T-helper 2 cell (primary cell): Measurements from ENCODE around the gene PRPF31.
A peak's percentile ranks its signal among the peaks of the same experiment; 100 is the strongest.
"Not testable (repeated sequence)": the region's sequence is repeated elsewhere in the genome, so short reads cannot be mapped to it uniquely, and the experiment has no call there.

ENCODE experiments used
- DNase-seq, 5 experiments: peaks; one replicate each; pipeline versions ENCODE4 v3.0.0 to v3.0.0-alpha.2; 2012 to 2022
- total RNA-seq, 2 donors: gene quantifications; one replicate each; lab custom pipeline; 2026; lab: John Stamatoyannopoulos, UW

PRPF31 gene, protein sequence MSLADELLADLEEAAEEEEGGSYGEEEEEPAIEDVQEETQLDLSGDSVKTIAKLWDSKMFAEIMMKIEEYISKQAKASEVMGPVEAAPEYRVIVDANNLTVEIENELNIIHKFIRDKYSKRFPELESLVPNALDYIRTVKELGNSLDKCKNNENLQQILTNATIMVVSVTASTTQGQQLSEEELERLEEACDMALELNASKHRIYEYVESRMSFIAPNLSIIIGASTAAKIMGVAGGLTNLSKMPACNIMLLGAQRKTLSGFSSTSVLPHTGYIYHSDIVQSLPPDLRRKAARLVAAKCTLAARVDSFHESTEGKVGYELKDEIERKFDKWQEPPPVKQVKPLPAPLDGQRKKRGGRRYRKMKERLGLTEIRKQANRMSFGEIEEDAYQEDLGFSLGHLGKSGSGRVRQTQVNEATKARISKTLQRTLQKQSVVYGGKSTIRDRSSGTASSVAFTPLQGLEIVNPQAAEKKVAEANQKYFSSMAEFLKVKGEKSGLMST
- total RNA-seq: 53.0 to 55.9 reads per million in 2 donors

DNA sequence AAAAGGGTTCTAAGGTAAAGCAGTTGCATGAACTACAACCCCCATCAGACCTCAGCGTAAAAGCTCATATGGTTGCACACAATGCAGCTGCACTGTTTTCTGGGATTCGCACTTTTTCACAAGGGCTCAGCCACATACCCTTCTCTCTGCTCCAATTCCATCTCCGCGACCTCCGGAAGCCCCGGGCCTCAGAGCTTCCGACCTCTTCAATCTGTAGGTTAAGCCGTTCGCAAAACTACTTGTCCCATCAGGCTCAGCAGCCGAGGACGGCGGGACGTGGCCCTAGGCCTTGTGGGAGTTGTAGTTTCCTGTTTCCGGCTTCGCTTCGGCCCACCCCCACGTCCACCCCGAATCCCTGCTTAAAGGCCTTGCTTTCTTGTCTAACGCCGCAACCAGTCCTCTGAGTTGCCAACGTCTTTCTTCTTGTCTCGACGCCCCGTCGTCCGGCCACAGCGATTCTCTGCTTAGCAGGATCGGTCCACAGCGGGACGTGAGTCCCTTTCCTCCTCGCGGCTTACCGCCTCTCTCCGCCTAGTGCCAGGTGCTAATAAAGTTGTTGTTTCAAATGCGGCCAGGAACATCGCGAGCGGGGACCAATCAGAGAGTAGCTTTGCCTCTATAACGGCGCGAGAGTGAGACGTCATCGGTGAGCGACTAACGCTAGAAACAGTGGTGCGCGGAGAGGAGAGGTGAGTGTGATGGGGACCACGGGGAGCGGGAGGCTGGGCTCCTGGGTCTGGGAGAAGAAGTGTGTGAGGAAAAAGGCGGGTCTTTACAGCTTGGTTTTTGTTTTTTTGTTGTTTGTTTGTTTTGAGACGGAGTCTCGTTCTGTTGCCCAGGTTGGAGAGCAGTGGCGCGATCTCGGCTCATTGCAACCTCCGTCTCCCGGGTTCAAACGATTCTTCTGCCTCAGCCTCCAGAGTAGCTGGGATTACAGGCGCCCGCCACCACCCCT lies at the start of gene PRPF31, which contains the start of gene TFPT:
Gene PRPF31 (plus strand): TSS at position 646 of the 955 bp plus-strand sequence. CDS start 2,525 bp downstream, outside the sequence.
Gene TFPT (minus strand): TSS at position 549 of the 955 bp plus-strand sequence. CDS start 388 bp downstream, at position 161.
- peak; percentile 76 to 99 (median 94) for DNase-seq

DNA sequence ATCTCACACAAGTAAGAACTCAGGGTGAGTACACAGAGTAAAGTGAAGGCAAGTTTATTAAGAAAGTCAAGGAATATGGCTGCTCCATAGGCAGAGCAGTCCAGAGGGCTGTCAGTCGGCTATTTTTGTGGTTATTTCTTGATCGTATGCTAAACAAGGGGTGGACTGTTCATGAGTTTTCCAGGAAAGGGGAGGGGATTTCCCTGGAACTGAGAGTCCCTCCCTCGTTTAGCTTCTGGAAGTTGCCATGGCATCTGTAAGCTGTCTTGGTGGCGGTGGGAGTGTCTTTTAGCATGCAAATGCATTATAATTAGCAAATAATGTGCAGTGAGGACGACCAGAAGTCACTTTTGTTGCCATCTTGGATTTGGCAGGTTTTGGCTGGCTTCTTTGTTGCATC lies 46.1 kb upstream of the PRPF31 start:
- DNase-seq: no peak

DNA sequence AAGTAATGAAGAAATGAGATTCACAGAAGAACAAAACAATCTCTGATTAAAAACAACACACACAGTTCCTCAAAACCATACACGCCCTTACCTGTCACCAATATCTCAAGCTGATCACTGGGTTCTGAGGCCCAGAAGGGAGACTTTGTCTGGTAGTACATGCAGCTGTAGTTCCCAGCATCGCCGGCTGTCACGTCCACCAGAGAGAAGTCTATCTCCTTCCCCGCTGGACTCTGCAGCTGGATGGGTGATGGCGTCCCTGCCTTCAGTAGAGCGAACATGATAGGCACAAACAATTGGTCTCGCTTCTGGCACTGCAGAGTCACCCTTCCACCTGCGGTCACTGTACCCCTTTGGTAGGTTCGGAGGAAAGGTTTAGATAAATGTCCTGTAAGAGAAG lies 41.7 kb upstream of the PRPF31 start:
- no peak for DNase-seq

DNA sequence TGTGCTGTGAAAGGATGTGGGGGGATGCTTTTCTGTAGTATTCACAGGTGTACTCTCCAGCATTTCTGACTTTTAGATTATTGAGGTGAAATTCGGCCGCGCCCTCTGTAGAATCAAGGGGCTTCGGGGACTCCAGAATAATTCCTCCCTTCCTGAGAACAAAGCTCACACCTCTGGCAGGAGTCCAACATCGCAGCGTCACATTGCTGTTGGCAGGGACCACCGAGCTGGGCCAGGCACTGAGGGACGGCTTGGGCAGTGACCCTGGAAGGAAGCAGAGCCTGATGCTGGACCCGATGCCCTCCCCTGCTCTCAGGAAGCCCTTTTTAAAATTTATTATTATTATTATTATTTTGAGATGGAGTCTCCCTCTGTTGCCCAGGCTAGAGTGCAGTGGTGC lies 40.7 kb upstream of the PRPF31 start:
- DNase-seq: no peak

DNA sequence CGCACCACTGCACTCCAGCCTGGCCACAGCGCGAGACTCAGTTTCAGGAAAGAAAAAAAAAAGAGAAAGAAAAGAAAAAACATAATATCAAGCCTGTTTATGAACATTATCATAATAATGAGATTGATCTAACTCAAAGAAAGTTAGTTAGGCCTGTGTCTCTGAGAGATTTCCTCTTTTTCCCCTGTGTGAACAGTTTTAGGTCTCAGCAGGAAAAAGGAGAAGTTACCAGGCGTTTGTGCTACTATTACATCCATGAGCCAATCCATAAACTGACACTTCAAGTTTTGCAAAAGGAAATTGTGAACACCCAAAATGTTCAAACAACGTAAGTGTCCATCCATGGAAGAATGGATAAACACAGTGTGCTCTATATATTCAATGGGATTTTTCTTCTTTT lies 38.2 kb upstream of the PRPF31 start:
- no peak for DNase-seq

DNA sequence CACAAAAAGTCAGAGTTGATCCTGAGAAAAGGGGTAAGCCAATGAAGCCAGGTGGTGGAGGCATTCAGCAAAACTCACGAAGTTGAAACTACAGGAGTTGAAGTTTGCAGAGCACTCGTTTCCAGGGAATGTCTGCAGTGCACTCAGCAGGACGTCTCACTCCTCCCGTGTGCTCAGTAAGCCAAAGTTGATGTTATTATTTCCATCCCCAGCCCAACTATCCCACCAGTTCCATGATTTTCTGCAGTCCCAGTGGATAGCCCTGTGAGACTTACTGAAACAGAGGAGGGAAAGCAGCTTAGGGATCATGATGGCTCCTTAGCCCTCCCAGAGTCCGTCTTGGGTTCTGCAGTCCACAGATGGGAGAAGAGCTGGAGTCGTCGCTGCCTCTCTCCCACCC lies 34.5 kb upstream of the PRPF31 start, which contains the start of gene TARM1:
Gene TARM1 (minus strand): TSS at position 334 of the 400 bp plus-strand sequence. CDS start 25 bp downstream, at position 309.
- no peak for DNase-seq

DNA sequence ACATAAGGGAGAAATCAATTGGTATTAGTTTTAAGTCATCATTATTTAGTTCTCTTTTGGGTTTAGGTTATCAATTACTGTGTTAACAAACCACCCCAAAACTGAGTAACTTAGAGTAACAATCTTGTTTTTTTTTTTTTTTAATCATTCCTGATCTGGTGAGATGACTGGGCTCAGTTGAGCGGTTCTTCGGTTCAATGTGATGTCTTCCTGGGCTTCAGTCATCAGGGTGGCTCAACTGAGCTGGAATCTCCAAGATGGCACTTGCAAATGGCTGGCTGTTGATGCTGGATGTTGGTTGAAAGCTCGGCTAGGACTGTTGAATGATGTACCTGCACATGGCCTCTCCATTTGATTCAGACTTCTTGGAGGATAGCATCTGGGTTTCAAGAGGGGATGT lies 31.1 kb upstream of the PRPF31 start:
- DNase-seq: no peak

DNA sequence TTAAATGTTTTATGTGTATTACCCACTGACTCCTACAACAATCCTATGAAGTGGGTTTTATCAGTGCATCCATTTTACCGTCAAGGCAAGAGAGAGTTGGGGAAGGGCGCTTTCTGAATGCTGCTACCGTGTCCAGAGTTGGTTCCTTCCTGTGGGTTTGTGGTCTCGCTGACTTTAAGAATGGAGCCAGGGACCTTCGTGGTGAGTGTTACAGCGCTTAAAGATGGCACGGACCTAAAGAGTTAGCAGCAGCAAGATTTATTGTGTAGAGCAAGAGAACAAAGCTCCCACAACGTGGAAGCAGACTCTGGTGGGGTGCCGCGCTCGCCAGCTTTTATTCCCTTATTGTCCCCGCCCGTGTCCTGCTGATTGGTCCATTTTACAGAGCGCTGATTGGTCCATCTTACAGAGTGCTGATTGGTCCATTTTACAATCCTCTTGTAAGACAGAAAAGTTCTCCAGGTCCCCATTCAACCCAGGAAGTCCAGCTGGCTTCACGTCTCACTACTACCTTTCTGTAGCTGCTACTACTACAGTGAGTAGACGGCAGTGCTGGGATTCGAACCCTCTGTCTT lies 21.0 kb upstream of the PRPF31 start:
- no peak for DNase-seq

DNA sequence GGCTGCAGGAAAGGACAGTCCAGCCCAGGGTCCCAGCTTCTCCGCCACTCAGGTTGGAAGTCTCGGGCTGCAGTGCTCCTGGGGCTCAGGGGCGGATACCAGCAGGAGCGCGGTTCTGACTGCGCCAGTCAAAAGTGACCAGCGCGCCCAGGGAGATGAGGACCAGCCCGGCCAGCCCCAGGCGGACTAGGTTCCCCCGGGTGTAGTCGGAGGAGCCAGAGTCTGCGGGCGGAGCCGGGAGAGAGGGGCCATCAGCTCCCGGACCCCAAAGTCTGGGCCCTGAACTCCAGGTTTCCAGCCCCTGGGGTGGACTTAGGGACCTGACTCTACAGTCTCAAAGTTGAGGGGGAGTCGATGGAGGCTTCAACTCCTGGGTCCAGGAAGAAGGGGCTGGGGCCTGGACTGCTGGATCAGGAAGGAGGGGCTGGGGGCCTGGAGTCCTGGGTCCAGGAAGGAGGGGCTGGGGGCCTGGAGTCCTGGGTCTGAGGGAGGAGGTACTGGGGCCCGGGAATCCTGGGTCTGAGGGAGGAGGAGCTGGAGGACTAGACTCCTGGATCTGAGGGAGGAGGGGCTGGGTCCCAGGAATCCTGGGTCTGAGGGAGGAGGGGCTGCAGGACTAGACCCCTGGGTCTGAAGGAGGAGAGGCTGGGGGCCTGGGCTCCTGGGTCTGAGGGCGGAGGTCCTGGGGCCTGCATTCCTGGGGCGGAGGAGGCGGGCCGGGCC lies 20.3 kb upstream of the PRPF31 start:
- DNase-seq: no peak

DNA sequence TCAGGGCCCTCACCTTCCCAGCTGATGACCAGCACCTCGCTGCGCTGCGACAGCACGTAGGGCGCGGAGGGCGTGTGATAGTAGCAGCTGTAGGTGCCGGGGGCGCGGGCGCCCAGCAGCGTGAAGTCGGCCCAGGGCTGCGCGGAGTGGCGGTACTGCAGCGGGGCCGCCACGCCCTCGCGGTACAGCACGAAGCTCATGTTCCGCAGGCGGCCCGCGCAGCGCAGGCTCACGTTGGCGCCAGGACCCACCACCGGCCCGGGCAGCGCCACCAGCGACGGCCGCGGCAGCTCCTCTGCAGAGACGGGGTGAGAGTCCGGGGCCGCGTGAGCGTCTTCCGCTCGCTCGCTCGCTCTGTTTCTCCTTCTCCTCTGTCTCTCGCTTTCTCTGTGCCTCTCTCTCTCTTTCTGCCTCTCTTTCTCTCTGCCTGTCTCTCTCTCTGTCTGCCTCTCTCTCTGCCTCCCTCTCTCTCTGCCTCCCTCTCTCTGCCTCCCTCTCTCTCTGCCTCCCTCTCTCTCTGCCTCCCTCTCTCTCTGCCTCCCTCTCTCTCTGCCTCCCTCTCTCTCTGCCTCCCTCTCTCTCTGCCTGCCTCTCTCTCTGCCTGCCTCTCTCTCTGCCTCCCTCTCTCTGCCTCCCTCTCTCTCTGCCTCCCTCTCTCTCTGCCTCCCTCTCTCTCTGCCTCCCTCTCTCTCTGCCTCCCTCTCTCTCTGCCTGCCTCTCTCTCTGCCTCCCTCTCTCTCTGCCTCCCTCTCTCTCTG lies 19.5 kb upstream of the PRPF31 start:
- peak in 4 of 5 experiments; percentile 16 to 67 (median 38) for DNase-seq

DNA sequence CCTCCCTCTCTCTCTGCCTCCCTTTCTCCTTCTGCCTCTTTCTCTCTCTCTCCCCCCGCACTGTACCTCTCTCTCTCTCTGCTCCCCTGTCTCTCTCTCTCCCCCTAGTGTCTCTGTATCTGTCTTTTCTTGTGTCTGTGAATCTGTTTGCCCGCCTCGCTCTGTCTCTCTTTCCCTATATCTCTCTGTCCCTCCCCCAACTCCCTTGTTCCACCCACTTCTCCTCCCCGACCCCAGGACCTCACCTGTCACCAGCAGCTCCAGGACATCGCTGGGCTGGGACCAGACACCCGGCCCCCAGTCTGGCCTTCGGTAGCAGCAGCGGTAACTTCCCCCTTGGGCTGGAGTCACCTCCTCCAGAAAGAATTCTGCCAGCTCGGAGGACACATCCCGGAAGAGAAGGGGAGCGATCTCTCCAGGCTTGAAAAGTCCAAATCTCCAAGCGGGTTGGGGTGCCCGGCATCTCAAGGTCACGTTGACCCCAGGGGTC lies 18.9 kb upstream of the PRPF31 start:
- peak in 2 of 5 experiments; percentile 35 to 67 for DNase-seq

DNA sequence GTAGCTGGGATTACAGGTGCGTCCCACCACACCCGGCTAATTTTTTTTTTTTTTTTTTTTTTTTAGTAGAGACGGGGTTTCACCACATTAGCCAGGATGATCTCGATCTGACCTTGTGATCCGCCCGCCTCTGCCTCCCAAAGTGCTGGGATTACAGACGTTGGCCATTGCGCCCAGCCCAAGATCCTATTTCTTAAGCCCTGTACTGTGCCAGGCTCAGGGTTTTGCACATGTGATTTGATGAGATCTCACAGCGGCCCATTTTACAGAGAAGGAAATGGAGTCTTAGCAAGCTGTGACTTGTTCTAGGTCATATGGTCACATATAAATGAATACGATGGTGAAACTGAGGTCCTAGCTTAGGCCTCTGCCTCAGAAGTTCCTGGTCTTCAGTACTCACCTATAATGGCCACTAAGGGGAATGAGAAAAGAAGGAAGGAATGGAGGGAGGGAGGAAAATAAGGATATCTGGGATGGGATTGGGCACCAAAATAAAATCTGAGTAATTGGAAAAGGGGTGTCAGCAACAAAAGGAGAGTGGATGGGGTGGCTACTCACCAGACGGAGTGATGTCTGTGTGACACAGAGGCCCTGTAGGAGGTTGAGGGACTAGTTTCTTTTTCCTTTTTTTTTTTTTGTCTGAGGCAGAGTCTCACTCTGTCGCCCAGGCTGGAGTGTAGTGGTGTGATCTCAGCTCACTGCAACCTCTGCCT lies 16.2 kb upstream of the PRPF31 start:
- DNase-seq: no peak

DNA sequence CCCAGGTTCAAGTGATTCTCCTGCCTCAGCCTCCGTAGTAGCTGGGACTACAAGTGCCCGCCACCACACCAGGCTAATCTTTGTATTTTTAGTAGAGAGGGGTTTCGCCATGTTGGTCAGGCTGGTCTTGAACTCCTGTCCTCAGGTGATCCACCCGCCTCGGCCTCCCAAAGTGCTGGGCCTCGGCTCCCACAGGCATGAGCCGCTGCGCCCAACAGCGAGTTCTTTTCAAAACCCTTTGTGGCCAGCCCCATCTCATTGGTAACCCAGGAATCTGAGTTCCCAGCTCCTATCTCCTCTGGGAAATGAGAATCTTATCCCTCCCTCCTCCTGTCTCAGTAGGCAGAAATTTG lies 15.7 kb upstream of the PRPF31 start:
- DNase-seq: not testable (repeated sequence)

DNA sequence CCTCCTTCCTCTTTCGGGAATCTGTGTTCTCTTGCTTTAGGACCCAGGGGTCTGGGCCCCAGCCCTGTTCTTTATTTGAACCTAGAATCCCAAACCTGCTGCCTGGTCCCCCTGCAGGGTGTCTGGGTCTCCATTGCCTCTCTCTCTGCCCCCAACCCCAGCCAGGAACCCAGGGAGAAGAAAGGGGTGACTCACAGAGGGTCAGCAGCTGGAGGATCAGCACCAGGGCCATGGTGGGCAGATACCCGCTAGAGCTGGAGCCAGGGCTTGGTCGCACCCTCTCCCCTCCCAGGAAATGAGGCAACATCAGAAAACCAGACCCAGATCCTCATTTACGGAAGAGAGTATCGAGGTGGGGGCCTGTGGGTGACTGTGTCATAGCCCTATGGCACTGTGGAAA lies 15.0 kb upstream of the PRPF31 start, which contains the start of gene OSCAR:
Gene OSCAR (minus strand): TSS at position 243 of the 400 bp plus-strand sequence. CDS start 11 bp downstream, at position 232.
- no peak for DNase-seq

DNA sequence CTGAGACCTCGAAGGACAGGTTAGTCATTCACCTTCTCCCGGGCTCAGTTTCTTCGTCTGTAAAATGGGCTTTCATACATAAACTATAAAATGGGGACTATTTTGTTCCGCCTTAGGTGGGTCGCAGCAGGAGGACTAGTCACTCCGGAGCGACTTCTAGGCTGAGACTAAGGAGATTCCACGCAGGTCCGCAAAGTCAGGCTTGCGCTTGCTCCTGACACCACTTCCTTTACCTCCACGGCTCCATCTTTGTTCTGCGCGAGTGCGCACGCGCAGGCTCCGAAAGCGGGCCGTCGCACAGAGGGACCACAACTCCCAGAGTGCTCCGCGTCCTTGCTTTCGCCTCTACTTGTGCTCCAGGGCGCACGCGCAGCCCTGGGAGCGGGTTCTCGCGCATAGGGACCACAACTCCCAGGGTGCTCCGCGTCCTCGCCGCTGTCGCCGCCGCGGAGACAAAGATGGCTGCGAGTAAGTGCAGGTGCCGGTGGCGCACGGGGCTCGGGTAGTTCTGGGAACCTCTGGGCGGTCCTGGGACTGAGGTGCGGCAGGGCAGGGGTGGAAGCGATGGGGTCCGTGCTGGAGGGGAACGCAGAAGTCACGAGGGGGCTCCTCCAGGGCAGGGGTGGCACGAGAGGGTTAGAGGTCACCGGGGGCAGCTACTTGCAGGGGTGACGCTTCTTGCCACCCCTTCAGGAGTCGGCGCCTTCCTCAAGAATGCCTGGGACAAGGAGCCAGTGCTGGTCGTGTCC lies 13.0 kb upstream of the PRPF31 start, which contains the start of gene NDUFA3:
Gene NDUFA3 (plus strand): TSS at position 435 of the 749 bp plus-strand sequence. CDS start 24 bp downstream, at position 459.
- peak; percentile 95 to 99 (median 97) for DNase-seq

DNA sequence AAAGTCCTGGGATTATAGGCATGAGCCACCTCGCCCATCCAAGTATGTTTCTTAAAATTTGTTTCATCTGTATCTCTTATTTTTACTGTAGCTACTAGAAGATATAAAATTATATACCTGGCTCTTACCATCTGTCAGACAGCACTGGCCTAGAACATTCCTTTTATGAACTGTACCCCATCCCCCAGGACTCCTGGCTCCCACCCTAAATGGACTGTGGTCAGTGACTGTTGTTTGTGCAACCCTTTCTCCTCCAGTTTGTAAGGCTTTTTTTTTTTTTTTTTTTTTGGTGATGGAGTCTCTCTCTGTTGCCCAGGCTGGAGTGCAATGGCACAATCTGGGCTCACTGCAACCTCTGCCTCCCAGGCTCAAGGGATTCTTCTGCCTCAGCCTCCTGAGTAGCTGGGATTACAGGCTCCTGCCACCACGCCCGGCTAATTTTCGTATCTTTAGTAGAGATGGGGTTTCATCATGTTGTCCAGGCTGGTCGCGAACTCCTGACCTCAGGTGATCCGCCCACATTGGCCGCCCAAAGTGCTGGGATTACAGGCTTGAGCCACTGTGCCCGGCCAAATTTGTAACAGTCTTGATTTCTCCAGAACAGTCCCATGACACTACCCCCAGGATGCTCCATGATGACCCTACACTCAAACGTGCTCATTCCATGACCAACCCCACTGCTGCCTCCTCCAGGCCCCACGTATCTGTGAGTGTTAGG lies 10.4 kb upstream of the PRPF31 start:
- DNase-seq: no peak

DNA sequence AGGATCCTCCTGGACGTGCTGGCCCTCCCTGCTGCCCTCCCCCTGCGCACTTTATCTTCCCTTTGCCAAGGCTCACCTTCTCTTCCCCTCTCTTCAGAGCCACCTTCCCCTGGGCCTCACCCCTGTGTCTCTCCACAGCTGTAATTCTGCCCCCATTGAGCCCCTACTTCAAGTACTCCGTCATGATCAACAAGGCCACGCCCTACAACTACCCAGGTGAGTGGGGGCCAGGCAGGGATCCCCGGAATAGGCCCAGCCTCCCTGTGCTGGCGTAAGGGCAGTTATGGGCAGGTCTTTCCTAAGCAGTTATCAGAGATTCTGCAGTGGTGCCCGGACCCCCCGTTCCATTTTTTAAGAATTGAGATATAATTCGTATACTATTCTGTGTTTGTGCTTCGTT lies 9.8 kb upstream of the PRPF31 start:
- no peak for DNase-seq

DNA sequence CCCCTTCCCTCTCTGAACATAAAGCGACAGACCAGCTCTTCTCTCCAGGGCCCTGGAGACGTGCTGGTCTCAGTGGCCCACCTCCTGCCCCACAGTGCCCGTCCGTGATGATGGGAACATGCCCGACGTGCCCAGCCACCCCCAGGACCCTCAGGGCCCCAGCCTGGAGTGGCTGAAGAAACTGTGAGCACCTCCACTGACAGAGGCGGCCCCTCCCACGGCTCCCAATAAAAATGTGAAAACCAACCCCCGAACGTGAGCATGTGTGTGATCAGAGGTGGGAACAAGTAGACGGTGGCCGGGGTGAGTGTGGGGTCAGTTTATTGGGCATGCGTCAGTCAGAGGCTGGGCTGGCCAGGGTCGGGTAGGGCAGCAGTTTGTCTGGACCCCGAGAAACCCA lies 8.8 kb upstream of the PRPF31 start:
- no peak for DNase-seq
